Adrenal gland (tissue), 5 donors: ENCODE results near the gene ATP6V1G3.

ENCODE experiments used
- CTCF ChIP-seq, 6 experiments: fragments of 450-650 bp in 4 of 6; fragments of 200-600 bp in 2 of 6; sonication (generic) in 1 of 6; IDR thresholded peaks; 1 replicate in 5 of 6; 2 replicates in 1 of 6; pipeline versions ENCODE4 v1.5.1 to v1.8.0; 2016 to 2021; ENCODE audit warnings: antibody characterized with exemption in 6 of 6, mild to moderate bottlenecking in 2 of 6, moderate library complexity in 1 of 6
- POLR2A ChIP-seq, 2 donors: fragments of 450-650 bp; IDR thresholded peaks; one replicate each; pipeline ENCODE4 v1.6.1; 2017; ENCODE audit warnings: antibody characterized with exemption in 2 of 2, mild to moderate bottlenecking in 2 of 2, moderate library complexity in 1 of 2
- donor health status: DM: no; HTN: no; CAD: no.

- TF ChIP-seq CTCF (IDR thresholded peaks at IDR 0.05) (no peak), POLR2A (IDR thresholded peaks at IDR 0.05) (no peak)
Measured at GRCh38 chr1:198531891-198532290, 8.6 kb downstream of the ATP6V1G3 start.
